Fibroblast of skin of abdomen (primary cell): Measurements from ENCODE around the gene PDIA2.

Source experiments
- DNase-seq: peaks from one replicate; pipeline ENCODE4 v3.0.0-alpha.2; 2013

Gene PDIA2

GRCh38 chr16:280991-281659, 1.8 kb upstream of the PDIA2 start:
- DNase-seq, result no peak

GRCh38 chr16:281660-282255, 1.2 kb upstream of the PDIA2 start:
- no peak for DNase-seq

- no peak for DNase-seq
These were observed 473 bp upstream of the PDIA2 start for GRCh38 chr16:282491-282890.

- no peak for DNase-seq
These were observed 1.5 kb downstream of the PDIA2 start for GRCh38 chr16:284204-285120.

- no peak for DNase-seq
These were observed 2.4 kb downstream of the PDIA2 start for GRCh38 chr16:285146-286055.

GRCh38 chr16:286491-287297, 3.7 kb downstream of the PDIA2 start:
- no peak for DNase-seq

- no peak for DNase-seq
These were observed 4.4 kb downstream of the PDIA2 start for GRCh38 chr16:287298-287811.

GRCh38 chr16:287981-288920, 5.3 kb downstream of the PDIA2 start:
- no peak for DNase-seq

GRCh38 chr16:289395-289997, 6.5 kb downstream of the PDIA2 start:
- DNase-seq, result no peak

GRCh38 chr16:290015-290680, 7.2 kb downstream of the PDIA2 start:
- no peak for DNase-seq

GRCh38 chr16:290681-291405, 7.9 kb downstream of the PDIA2 start:
- DNase-seq, result no peak

GRCh38 chr16:291539-291938, 8.6 kb downstream of the PDIA2 start:
- DNase-seq, result no peak

GRCh38 chr16:293043-293775, 10.2 kb downstream of the PDIA2 start:
- DNase-seq, result no peak

GRCh38 chr16:296276-296675, 13.3 kb downstream of the PDIA2 start:
- no peak for DNase-seq

GRCh38 chr16:296806-297510, 14.0 kb downstream of the PDIA2 start:
- DNase-seq, result no peak

- DNase-seq, result no peak
These were observed 14.9 kb downstream of the PDIA2 start for GRCh38 chr16:297832-298231.

- no peak for DNase-seq
These were observed 18.3 kb downstream of the PDIA2 start for GRCh38 chr16:301235-301634.
